GM23248 (cell line): ENCODE results near the gene RINL. TPM values are rescaled to one million over a fixed set of nuclear protein-coding genes. Genes with fewer than 3 reads are reported as not detected.

Source experiments
- DNase-seq: peaks from one replicate; pipeline ENCODE4 v3.0.0-alpha.2; 2015
- H2AFZ ChIP-seq: fragments of 200-600 bp; sonication (generic); 2 replicates; pipeline ENCODE4 v1.6.1; 2016; ENCODE audit warnings: antibody characterized with exemption
- H3F3A ChIP-seq: fragments of 200-600 bp; sonication (generic); 2 replicates; pipeline ENCODE4 v1.6.1; 2016; ENCODE audit warnings: mild to moderate bottlenecking, antibody characterized with exemption, mixed run types; ENCODE audit not compliant: insufficient read depth
- H3K27ac ChIP-seq: fragments of 200-600 bp; sonication (generic); 2 replicates; pipeline ENCODE4 v1.5.1; 2016; ENCODE audit warnings: mild to moderate bottlenecking
- H3K27me3 ChIP-seq: fragments of 200-600 bp; sonication (generic); replicated peaks from 2 replicates; pipeline ENCODE4 v1.6.1; 2016; ENCODE audit warnings: mild to moderate bottlenecking; ENCODE audit not compliant: insufficient read depth
- H3K36me3 ChIP-seq: fragments of 200-600 bp; sonication (generic); 2 replicates; pipeline ENCODE4 v1.6.1; 2016; ENCODE audit warnings: low read depth, mild to moderate bottlenecking
- H3K4me1 ChIP-seq: fragments of 200-600 bp; sonication (generic); 2 replicates; pipeline ENCODE4 v1.6.1; 2016; ENCODE audit warnings: mild to moderate bottlenecking; ENCODE audit not compliant: insufficient read depth
- H3K4me2 ChIP-seq: fragments of 200-600 bp; sonication (generic); one replicate; pipeline ENCODE4 v1.6.1; 2016; ENCODE audit warnings: mild to moderate bottlenecking; ENCODE audit not compliant: unreplicated experiment
- H3K4me3 ChIP-seq: fragments of 200-600 bp; sonication (generic); 2 replicates; pipeline ENCODE4 v1.5.1; 2016; ENCODE audit warnings: mild to moderate bottlenecking
- H3K79me2 ChIP-seq: fragments of 200-600 bp; sonication (generic); 2 replicates; pipeline ENCODE4 v1.6.1; 2016; ENCODE audit warnings: mild to moderate bottlenecking; ENCODE audit not compliant: insufficient read depth
- H3K9ac ChIP-seq: fragments of 200-600 bp; sonication (generic); 2 replicates; pipeline ENCODE4 v1.6.1; 2016; ENCODE audit warnings: mild to moderate bottlenecking
- H3K9me2 ChIP-seq: fragments of 200-600 bp; sonication (generic); 2 replicates; pipeline ENCODE4 v1.6.1; 2016; ENCODE audit warnings: mixed run types, mild to moderate bottlenecking, moderate library complexity; ENCODE audit not compliant: insufficient read depth
- H3K9me3 ChIP-seq: fragments of 200-600 bp; sonication (generic); one replicate; pipeline ENCODE4 v1.6.1; 2017; ENCODE audit warnings: low read depth
- H4K20me1 ChIP-seq: fragments of 200-600 bp; sonication (generic); 2 replicates; pipeline ENCODE4 v1.6.0; 2016; ENCODE audit not compliant: insufficient read depth
- EZH2 ChIP-seq: fragments of 200-600 bp; sonication (generic); IDR thresholded peaks from 2 replicates; pipeline ENCODE4 v1.6.1; 2018; ENCODE audit warnings: antibody characterized with exemption, mild to moderate bottlenecking; ENCODE audit not compliant: insufficient read depth, poor library complexity, severe bottlenecking
- EZH2phosphoT487 ChIP-seq: fragments of 200-600 bp; sonication (generic); IDR thresholded peaks from 2 replicates; pipeline ENCODE4 v1.6.1; 2018; ENCODE audit warnings: antibody characterized with exemption, moderate library complexity, mild to moderate bottlenecking, low read depth; ENCODE audit not compliant: insufficient read depth
- WGBS, 2 experiments: methylation state at CpG; one replicate each; pipeline ENCODE4 v1.1.6; 2015 to 2017; ENCODE audit warnings: low lambda C conversion rate in 2 of 2, low coverage in 1 of 2; ENCODE audit errors: missing lambda C conversion rate in 2 of 2; 5-methylcytosine and 5-hydroxymethylcytosine counted together
- in situ Hi-C: fragments of 300-500 bp; cut with MboI; formaldehyde crosslinking; loops from 2 replicates; pipeline ENCODE4 v1.15.0; 2020
- polyA plus RNA-seq: library from polyadenylated mRNA; unstranded; fragments of >200 nt; fragmentation: Nextera tagmentation; extraction: Ambion mirVana; gene quantifications from 2 replicates; pipeline ENCODE4 v1.2.1, GENCODE V29; 2016
- total RNA-seq: library from RNA; depleted of rRNA; stranded (reverse); fragments of >200 nt; shearing (Covaris generic); gene quantifications from 2 replicates; pipeline ENCODE4 v1.2.3, GENCODE V29; 2014

The RINL gene
- total and polyA plus RNA-seq, 2 experiments from 2014 or later, result 2.0 to 5.8 TPM

- no peaks in the 10 kb centered on the region for H3K36me3 ChIP-seq
- H3K27ac ChIP-seq, result no peak overlapping the region
- H3K9me2 ChIP-seq, result no peaks in the 10 kb centered on the region
- TF ChIP-seq EZH2, result no peak
- no peak for TF ChIP-seq EZH2phosphoT487
- no peaks in the 10 kb centered on the region for H3F3A ChIP-seq
- H3K9ac ChIP-seq, result no peak overlapping the region
- no peak overlapping the region for H3K4me2 ChIP-seq
- no peaks in the 10 kb centered on the region for H3K27me3 ChIP-seq
- H3K9me3 ChIP-seq, result no peaks in the 10 kb centered on the region
- no peaks in the 10 kb centered on the region for H3K79me2 ChIP-seq
- DNase-seq, result no peak
- WGBS, 2 experiments, result 61 to 80% methylated on average over 8 to 13 of the region's 16 CpGs
- in situ Hi-C loops, result no loop called here
- H2AFZ ChIP-seq, result no peak overlapping the region
- no peaks in the 10 kb centered on the region for H4K20me1 ChIP-seq
- no peaks in the 10 kb centered on the region for H3K4me1 ChIP-seq
- no peak overlapping the region for H3K4me3 ChIP-seq
These were observed 33.4 kb upstream of the RINL start for GRCh38 chr19:38911388-38912001.

- Histone ChIP-seq H3K9me2 (no peaks in the 10 kb centered on the region), H3K4me3 (no peak overlapping the region), H2AFZ (no peak overlapping the region), H3K4me2 (no peak overlapping the region), H3K27me3 (no peaks in the 10 kb centered on the region), H3K27ac (no peak overlapping the region), H3F3A (no peaks in the 10 kb centered on the region), H3K9me3 (no peaks in the 10 kb centered on the region), H3K36me3 (no peaks in the 10 kb centered on the region), H3K9ac (no peak overlapping the region), H4K20me1 (no peaks in the 10 kb centered on the region), H3K79me2 (no peaks in the 10 kb centered on the region), H3K4me1 (no peaks in the 10 kb centered on the region)
- TF ChIP-seq EZH2phosphoT487, result no peak
- TF ChIP-seq EZH2, result no peak
- DNase-seq, result no peak
- WGBS, 2 experiments, result 88 to 90% methylated on average over 4 to 12 of the region's 12 CpGs
- in situ Hi-C loops, result no loop called here
These were observed 32.4 kb upstream of the RINL start for GRCh38 chr19:38910488-38910887.

GRCh38 chr19:38908911-38909310 is 30.8 kb upstream of the RINL start:
- no peaks in the 10 kb centered on the region for H4K20me1 ChIP-seq
- DNase-seq, result no peak
- peaks cover 8% of the 10 kb centered on the region; the same call in 1 of the 2 replicates for H3K79me2 ChIP-seq
- no peaks in the 10 kb centered on the region for H3K4me1 ChIP-seq
- 87 to 88% methylated on average over 10 of the region's 10 CpGs for WGBS, 2 experiments
- H3K27me3 ChIP-seq, result no peaks in the 10 kb centered on the region
- H2AFZ ChIP-seq, result no peak overlapping the region
- in situ Hi-C loops, result no loop called here
- H3K4me3 ChIP-seq, result no peak overlapping the region
- TF ChIP-seq EZH2phosphoT487 (no peak), EZH2 (no peak)
- no peak overlapping the region for H3K4me2 ChIP-seq
- no peak overlapping the region for H3K27ac ChIP-seq
- H3K9me3 ChIP-seq, result no peaks in the 10 kb centered on the region
- H3K36me3 ChIP-seq, result no peaks in the 10 kb centered on the region
- no peak overlapping the region for H3K9ac ChIP-seq
- H3F3A ChIP-seq, result no peaks in the 10 kb centered on the region
- no peaks in the 10 kb centered on the region for H3K9me2 ChIP-seq

- H3K9me2 ChIP-seq, result no peaks in the 10 kb centered on the region
- no peak overlapping the region for H3K9ac ChIP-seq
- no peak for TF ChIP-seq EZH2
- TF ChIP-seq EZH2phosphoT487, result no peak
- no peaks in the 10 kb centered on the region for H3K9me3 ChIP-seq
- H2AFZ ChIP-seq, result no peak overlapping the region
- H3K4me2 ChIP-seq, result no peak overlapping the region
- H3K27me3 ChIP-seq, result no peaks in the 10 kb centered on the region
- H3F3A ChIP-seq, result no peaks in the 10 kb centered on the region
- no peak overlapping the region for H3K27ac ChIP-seq
- 97% methylated on average over 9 to 12 of the region's 12 CpGs for WGBS, 2 experiments
- DNase-seq, result no peak
- in situ Hi-C loops, result no loop called here
- H3K4me1 ChIP-seq, result no peaks in the 10 kb centered on the region
- no peaks in the 10 kb centered on the region for H4K20me1 ChIP-seq
- peaks cover 17% of the 10 kb centered on the region for H3K79me2 ChIP-seq
- H3K36me3 ChIP-seq, result no peaks in the 10 kb centered on the region
- H3K4me3 ChIP-seq, result no peak overlapping the region
These were observed 29.6 kb upstream of the RINL start for GRCh38 chr19:38907670-38908069.
